Mammary epithelial cell (primary cell): Measurements from ENCODE around the gene ADAMTS18.

Experiments used
- EZH2 ChIP-seq: IDR thresholded peaks from 2 replicates; pipeline ENCODE4 v1.6.1; 2012; ENCODE audit warnings: low read length, inconsistent platforms, borderline replicate concordance
- TF ChIP-seq, protein P1 (sequence below), 2 donors: IDR thresholded peaks in 1 of 2; conservative IDR thresholded peaks in 1 of 2; 2 replicates each; pipeline ENCODE4 v1.5.1; 2011 to 2012; ENCODE audit warnings: inconsistent platforms in 2 of 2, low read length in 2 of 2, mild to moderate bottlenecking in 2 of 2, control low read depth in 1 of 2, low read depth in 1 of 2; ENCODE audit not compliant: insufficient read depth in 1 of 2; ENCODE audit errors: extremely low read depth in 1 of 2

- TF ChIP-seq, protein P1, sequence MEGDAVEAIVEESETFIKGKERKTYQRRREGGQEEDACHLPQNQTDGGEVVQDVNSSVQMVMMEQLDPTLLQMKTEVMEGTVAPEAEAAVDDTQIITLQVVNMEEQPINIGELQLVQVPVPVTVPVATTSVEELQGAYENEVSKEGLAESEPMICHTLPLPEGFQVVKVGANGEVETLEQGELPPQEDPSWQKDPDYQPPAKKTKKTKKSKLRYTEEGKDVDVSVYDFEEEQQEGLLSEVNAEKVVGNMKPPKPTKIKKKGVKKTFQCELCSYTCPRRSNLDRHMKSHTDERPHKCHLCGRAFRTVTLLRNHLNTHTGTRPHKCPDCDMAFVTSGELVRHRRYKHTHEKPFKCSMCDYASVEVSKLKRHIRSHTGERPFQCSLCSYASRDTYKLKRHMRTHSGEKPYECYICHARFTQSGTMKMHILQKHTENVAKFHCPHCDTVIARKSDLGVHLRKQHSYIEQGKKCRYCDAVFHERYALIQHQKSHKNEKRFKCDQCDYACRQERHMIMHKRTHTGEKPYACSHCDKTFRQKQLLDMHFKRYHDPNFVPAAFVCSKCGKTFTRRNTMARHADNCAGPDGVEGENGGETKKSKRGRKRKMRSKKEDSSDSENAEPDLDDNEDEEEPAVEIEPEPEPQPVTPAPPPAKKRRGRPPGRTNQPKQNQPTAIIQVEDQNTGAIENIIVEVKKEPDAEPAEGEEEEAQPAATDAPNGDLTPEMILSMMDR (conservative IDR thresholded peaks at IDR 0.05 in 1 of 2, IDR thresholded peaks at IDR 0.05 in 1 of 2; ENCODE audit: extremely low read depth in 1 of 2, insufficient read depth in 1 of 2, low read depth in 1 of 2, low read length in 2 of 2), result no peak
- no peak for TF ChIP-seq EZH2
Measured at GRCh38 chr16:77298418-77299360, 136.1 kb downstream of the ADAMTS18 start.
